ENCODE data around the gene WDR45B.

WDR45B gene

GRCh38 chr17:82614095-82614631 lies 34.1 kb downstream of the WDR45B start:
- Mint-ChIP-seq H3K4me3 (no peak overlapping the region), H3K27me3 (no peaks in the 10 kb centered on the region), H3K4me1 (no peaks in the 10 kb centered on the region), H3K27ac (no peak overlapping the region), H3K9me3 (no peaks in the 10 kb centered on the region), H3K36me3 (peaks cover 40% of the 10 kb centered on the region)
- CTCF ChIA-PET = no interaction called here
- DNase-seq = no peak

DNA sequence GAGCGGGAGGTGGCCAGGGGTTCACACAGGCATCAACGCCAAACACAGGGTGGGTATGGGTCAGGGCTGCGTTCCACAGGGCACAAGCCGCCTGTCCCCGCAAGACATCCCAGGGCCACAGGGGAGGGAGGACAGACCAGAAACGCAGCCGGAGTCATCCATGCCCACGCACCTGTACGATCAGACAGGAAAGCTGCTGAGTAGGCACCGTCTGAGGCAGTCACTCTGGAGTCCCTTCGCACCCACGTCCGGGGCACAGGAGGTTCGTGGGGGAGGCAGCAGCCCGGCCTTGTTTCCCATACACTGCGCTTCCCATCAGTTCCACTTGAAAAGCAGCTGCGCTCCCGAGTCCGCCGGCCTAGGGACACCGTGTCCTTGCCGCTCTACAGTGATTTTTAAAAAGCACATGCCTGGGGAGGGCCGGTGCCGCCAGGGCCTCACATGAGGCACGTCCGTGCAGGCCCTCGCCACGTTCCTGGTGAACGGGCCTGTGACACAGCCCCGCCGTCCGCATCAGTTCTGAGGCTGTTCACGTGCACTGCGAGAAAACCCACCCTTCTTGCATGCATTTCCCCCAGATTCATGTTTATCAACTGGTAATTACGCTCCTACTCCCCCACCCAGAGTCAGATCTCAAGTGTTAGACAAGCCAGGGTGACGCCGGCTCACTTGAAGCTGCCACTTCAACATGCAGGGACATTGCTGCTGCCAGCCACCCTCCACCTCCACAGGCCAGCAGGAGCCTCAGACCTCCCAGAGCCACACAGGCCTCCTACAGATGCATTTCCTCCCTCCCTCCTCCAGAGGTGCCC lies 34.8 kb downstream of the WDR45B start:
- no peaks in the 10 kb centered on the region for H3K4me1 Mint-ChIP-seq
- no peak overlapping the region for H3K4me3 Mint-ChIP-seq
- H3K9me3 Mint-ChIP-seq = no peaks in the 10 kb centered on the region
- CTCF ChIA-PET = no interaction called here
- no peak for DNase-seq
- no peaks in the 10 kb centered on the region for H3K27me3 Mint-ChIP-seq
- H3K36me3 Mint-ChIP-seq = peaks cover 33% of the 10 kb centered on the region
- no peak overlapping the region for H3K27ac Mint-ChIP-seq

- Mint-ChIP-seq H3K4me1 (no peaks in the 10 kb centered on the region), H3K9me3 (no peaks in the 10 kb centered on the region), H3K27ac (no peak overlapping the region), H3K4me3 (no peak overlapping the region), H3K27me3 (no peaks in the 10 kb centered on the region), H3K36me3 (peaks cover 28% of the 10 kb centered on the region)
- DNase-seq = no peak
- CTCF ChIA-PET = interaction anchor here (0.6 to 1.5 kb wide), 2 partner anchors 18 to 39 kb away, joined by 3 read pairs; no protein-coding TSS in a partner anchor
Observed at GRCh38 chr17:82611140-82612058, 36.8 kb downstream of the WDR45B start.

DNA sequence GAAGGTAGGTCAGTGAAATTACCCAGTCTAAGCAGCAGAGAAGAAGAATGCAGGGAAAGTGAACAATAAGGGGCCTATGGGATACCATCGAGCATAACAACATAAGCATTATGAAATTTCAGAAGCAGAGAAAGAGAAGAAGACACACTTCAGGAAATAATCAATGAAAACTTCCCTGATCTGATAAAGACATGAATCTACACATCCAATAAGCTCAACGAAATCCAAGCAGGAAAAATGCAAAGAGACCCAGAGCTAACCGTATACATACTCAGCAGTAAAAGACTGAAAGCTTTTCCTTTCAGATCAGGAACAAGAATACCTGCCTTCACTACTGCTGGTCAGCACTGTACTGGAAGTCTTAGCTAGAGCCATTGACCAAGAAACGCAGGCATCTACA lies 38.6 kb downstream of the WDR45B start:
- H3K4me1 Mint-ChIP-seq = no peaks in the 10 kb centered on the region
- no peaks in the 10 kb centered on the region for H3K9me3 Mint-ChIP-seq
- no peaks in the 10 kb centered on the region for H3K27me3 Mint-ChIP-seq
- H3K36me3 Mint-ChIP-seq = peaks cover 30% of the 10 kb centered on the region
- CTCF ChIA-PET = no interaction called here
- H3K27ac Mint-ChIP-seq = peak overlapping the region; percentile 76
- DNase-seq = no peak
- H3K4me3 Mint-ChIP-seq = no peak overlapping the region

DNA sequence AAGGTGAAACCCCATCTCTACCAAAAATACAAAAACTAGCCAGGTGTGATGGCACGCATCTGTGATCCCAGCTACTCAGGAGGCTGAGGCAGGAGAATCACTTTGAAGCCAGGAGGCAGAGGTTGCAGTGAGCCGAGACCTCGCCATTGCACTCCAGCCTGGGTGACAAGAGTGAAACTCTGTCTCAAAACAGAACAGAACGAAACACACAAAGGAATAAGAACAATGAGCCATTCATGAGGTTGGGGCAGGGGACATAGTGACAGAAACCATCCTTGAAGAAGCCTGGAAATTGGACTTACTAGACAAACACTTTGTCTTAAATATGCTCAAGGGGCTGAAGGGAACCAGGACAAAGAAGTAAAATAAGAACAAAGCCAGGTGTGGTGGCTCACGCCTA lies 39.4 kb downstream of the WDR45B start:
- no peaks in the 10 kb centered on the region for H3K9me3 Mint-ChIP-seq

GRCh38 chr17:82605939-82606600 lies 42.2 kb downstream of the WDR45B start:
- CTCF ChIA-PET = no interaction called here
- Mint-ChIP-seq H3K4me3 (no peak overlapping the region), H3K27ac (peak overlapping the region; percentile 55), H3K4me1 (peaks cover 12% of the 10 kb centered on the region), H3K36me3 (peaks cover 52% of the 10 kb centered on the region), H3K9me3 (no peaks in the 10 kb centered on the region), H3K27me3 (no peaks in the 10 kb centered on the region)
- DNase-seq = no peak

More for the DNA sequence above, 39.4 kb downstream of the WDR45B start:
- H3K27ac Mint-ChIP-seq = no peak overlapping the region
- H3K4me1 Mint-ChIP-seq = peaks cover 5% of the 10 kb centered on the region
- no peak overlapping the region for H3K4me3 Mint-ChIP-seq
- DNase-seq = no peak
- H3K36me3 Mint-ChIP-seq = peaks cover 35% of the 10 kb centered on the region
- CTCF ChIA-PET = no interaction called here
- no peaks in the 10 kb centered on the region for H3K27me3 Mint-ChIP-seq

GRCh38 chr17:82604532-82604931 lies 43.7 kb downstream of the WDR45B start:
- Mint-ChIP-seq H3K4me3 (no peak overlapping the region), H3K27me3 (no peaks in the 10 kb centered on the region), H3K4me1 (peaks cover 12% of the 10 kb centered on the region), H3K36me3 (peaks cover 49% of the 10 kb centered on the region), H3K9me3 (no peaks in the 10 kb centered on the region), H3K27ac (peak overlapping the region; percentile 84)
- CTCF ChIA-PET = no interaction called here
- no peak for DNase-seq

DNA sequence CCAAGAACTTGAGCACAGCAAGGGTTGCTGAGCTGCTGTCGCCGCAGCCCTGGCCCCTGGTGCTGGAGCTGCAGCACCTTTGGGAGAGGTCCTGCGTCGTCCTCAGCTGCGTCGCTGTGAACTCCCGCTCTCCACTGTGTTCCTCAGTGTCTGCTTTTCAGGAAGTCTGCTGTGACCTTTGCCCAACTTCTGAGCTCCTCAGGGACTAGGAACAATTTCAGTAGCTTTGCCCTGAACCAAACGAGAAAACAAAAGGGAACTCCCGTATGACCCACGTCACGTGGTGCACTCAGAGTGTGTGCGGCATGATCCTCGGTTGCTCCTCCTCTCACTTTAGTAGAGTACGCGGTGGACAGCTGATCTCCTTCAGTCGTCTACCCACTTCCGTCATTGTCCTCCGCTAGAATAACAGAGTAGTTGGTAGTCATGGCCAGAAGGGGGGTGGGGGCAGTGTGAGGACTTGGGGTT lies 44.2 kb downstream of the WDR45B start:
- CTCF ChIA-PET = no interaction called here
- peak; percentile 71 for DNase-seq
- Mint-ChIP-seq H3K9me3 (no peaks in the 10 kb centered on the region), H3K27ac (peak overlapping the region; percentile 84), H3K4me3 (no peak overlapping the region), H3K27me3 (no peaks in the 10 kb centered on the region), H3K4me1 (peaks cover 12% of the 10 kb centered on the region), H3K36me3 (peaks cover 50% of the 10 kb centered on the region)

DNA sequence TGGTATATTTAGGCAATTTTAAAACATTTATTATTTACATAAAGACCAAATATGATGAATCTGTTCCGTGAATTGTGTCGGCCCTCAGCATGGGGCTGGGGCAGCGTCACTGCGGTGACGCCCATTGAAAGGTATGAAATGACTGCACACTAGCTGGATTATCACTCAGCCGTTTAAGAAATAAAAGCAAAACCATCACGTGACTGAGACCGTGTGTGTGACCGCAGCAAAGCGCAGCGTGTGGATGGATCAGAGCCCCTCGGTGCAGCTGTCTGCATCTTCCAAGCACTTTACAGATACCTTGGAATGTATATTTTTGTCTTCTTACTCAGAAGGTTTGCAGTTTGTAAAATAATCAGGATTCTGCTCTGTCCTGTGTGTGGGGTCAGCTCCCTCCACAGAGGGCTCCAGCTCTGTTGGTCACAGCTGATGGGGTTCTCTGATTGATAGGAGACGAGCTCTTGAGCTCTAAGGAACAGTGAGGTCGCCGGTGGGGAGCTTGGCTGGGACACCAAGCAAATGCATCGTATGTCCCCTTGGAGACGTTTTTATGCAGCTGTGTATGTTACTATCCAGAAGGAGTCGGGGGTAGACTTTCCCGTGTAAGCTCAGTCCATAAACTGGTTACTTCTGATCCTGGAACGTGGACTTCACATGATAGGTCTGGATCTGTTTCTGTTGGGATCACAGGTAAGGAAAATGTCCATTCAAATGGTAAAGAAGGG lies 45.1 kb downstream of the WDR45B start:
- H3K27me3 Mint-ChIP-seq = no peaks in the 10 kb centered on the region
- H3K4me3 Mint-ChIP-seq = no peak overlapping the region
- H3K9me3 Mint-ChIP-seq = no peaks in the 10 kb centered on the region
- peaks cover 12% of the 10 kb centered on the region for H3K4me1 Mint-ChIP-seq
- H3K36me3 Mint-ChIP-seq = peaks cover 50% of the 10 kb centered on the region
- DNase-seq = no peak
- peak overlapping the region; percentile 84 for H3K27ac Mint-ChIP-seq
- CTCF ChIA-PET = no interaction called here

- no peak overlapping the region for H3K4me3 Mint-ChIP-seq
- CTCF ChIA-PET = no interaction called here
- peaks cover 52% of the 10 kb centered on the region for H3K36me3 Mint-ChIP-seq
- H3K9me3 Mint-ChIP-seq = no peaks in the 10 kb centered on the region
- H3K27ac Mint-ChIP-seq = no peak overlapping the region
- H3K27me3 Mint-ChIP-seq = no peaks in the 10 kb centered on the region
- no peak for DNase-seq
- peaks cover 12% of the 10 kb centered on the region for H3K4me1 Mint-ChIP-seq
Observed at GRCh38 chr17:82602487-82602886, 45.8 kb downstream of the WDR45B start.

GRCh38 chr17:82601447-82602000 lies 46.7 kb downstream of the WDR45B start:
- CTCF ChIA-PET = no interaction called here
- peaks cover 12% of the 10 kb centered on the region for H3K4me1 Mint-ChIP-seq
- H3K9me3 Mint-ChIP-seq = no peaks in the 10 kb centered on the region
- H3K4me3 Mint-ChIP-seq = no peak overlapping the region
- H3K27ac Mint-ChIP-seq = no peak overlapping the region
- H3K27me3 Mint-ChIP-seq = no peaks in the 10 kb centered on the region
- H3K36me3 Mint-ChIP-seq = peaks cover 57% of the 10 kb centered on the region
- DNase-seq = no peak

GRCh38 chr17:82600731-82601446 lies 47.4 kb downstream of the WDR45B start:
- Mint-ChIP-seq H3K36me3 (peaks cover 51% of the 10 kb centered on the region), H3K9me3 (no peaks in the 10 kb centered on the region), H3K27ac (no peak overlapping the region), H3K4me3 (no peak overlapping the region), H3K27me3 (no peaks in the 10 kb centered on the region), H3K4me1 (peaks cover 12% of the 10 kb centered on the region)
- CTCF ChIA-PET = no interaction called here
- DNase-seq = no peak
